ENCODE data around the gene MBTPS1.

Gene MBTPS1

GRCh38 chr16:84095466-84095865, 21.3 kb downstream of the MBTPS1 start:
- DNase-seq: no peak

DNA sequence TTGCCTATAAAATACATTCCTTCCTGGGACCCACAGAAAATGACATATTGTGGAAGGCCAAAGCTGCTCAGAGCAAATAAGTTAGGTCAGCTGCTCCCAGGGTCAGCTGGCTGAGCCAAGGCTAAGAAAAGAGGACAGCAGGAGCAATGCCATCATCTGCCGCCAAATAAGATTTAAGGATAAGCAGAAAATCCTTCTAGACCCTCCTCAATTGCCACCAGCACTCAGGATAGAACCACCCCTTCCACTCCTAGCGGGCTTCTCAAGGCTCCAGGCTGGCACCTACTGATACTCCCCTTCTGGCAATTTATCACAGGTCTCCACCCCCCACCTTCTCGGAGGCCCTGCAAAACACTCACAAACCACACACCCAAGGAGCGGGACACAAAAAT, 22.9 kb downstream of the MBTPS1 start:
- no peak for DNase-seq

GRCh38 chr16:84093120-84093878, 23.4 kb downstream of the MBTPS1 start:
- DNase-seq: no peak

DNA sequence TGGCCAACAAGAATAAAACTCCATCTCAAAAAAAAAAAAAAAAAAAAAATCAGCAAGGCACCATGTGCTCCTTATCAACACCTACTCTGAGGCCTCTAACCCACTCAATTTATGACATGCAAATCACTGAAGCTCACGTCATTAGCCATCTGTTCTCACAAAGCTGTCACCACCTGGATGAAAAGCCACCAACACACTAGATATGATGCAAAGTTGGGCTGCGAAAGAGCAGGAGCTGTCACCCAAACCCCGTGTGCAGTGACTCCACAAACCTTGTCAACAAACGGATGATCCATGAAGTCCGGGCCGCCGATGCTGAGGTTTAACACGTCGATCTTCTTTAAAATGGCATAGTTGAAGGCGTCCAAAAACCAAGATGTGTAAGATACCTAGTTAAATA, 25.3 kb downstream of the MBTPS1 start:
- no peak for DNase-seq

DNA sequence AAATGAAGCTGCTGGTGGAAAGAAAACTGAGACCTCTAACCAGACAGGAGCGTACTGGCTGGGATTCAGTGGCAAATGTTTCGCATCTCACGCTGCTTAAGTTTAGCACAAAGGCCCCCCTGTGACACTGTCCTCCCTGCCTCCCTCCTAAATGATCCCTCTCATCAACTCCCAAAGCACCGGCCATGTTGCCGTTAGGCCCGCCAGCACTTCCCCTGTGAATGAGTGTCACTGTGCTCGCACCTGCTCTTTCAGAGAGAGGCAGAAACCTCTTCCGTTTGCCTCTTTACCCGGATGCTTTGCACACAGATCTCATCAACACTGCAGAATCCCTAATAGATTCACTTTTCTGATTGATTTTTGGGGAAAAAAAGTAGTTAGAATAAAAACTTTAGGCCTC, 26.5 kb downstream of the MBTPS1 start:
- no peak for DNase-seq

GRCh38 chr16:84088695-84089395, 27.9 kb downstream of the MBTPS1 start:
- DNase-seq: no peak

DNA sequence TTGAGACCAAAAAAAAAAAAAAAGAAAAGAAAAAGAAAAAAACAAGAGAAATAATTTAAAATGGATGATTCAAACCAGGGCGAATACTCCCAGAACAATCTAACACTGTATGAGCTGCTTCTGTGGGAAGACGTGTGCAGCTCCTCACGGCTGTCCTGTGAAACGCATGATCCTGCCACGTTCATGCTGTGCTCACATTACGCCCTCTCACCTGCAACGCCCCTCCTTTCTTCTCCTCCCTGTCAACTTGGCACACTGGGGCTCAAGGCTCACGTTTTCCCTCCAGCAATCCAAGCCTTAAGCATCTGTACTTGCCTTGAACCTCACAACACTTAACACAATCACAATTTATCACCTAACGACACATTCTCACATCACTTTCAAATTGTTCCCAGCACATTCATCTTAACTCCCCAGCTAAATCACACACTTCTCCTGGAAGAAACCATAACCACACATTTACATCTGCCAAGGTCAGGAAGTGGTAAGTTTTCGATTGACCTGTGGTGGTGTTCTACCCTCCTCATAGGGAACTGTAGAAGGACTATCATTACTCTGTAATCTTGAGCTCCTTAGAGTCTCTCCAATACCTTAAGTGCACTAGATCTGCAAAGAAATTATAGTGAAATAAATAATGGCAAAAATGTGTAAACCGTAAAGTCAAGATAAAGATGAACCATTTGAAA, 29.1 kb downstream of the MBTPS1 start:
- no peak for DNase-seq

DNA sequence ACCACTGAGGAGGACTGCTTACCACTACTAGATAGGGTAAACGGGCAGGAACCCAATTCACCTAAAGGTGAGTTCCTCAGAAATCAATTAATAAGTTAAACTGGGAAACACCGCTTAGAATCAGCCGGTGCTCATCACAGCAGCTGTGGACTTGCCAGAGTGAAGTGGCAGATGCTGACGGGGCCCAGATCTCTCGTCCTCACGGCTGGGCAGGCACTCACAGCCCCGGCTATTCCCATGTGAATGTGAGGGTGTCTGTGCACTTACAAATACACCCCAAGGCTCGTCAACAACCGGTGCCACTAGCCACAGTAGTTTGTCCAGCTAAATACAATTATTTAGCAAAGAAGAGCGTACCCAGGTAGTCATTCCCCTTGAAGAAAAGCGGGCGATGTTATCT, 29.7 kb downstream of the MBTPS1 start:
- no peak for DNase-seq

- no peak for DNase-seq
Observed at GRCh38 chr16:84086341-84086740, 30.4 kb downstream of the MBTPS1 start.

DNA sequence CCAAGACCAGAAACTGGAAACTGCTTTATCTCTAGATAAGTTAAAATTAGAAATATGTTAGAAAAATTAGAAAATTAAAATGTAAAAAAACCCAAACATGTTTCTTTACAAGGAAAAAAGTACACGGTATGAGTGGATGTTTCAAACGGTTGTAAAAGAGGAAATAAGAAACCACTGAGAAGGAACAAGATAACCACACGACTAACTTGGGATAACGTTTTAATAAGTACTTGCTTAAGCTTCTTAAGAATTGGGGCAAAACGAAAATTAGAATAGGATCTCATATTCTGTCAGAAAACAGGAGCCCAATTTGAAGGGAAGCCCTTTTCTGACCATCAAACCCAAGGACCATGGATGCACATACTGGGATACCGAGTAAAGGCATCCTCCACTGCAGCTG, 31.0 kb downstream of the MBTPS1 start:
- no peak for DNase-seq

- DNase-seq: no peak
Observed at GRCh38 chr16:84085271-84085667, 31.5 kb downstream of the MBTPS1 start.

GRCh38 chr16:84084570-84085270, 32.0 kb downstream of the MBTPS1 start:
- peak; percentile 0 for DNase-seq

DNA sequence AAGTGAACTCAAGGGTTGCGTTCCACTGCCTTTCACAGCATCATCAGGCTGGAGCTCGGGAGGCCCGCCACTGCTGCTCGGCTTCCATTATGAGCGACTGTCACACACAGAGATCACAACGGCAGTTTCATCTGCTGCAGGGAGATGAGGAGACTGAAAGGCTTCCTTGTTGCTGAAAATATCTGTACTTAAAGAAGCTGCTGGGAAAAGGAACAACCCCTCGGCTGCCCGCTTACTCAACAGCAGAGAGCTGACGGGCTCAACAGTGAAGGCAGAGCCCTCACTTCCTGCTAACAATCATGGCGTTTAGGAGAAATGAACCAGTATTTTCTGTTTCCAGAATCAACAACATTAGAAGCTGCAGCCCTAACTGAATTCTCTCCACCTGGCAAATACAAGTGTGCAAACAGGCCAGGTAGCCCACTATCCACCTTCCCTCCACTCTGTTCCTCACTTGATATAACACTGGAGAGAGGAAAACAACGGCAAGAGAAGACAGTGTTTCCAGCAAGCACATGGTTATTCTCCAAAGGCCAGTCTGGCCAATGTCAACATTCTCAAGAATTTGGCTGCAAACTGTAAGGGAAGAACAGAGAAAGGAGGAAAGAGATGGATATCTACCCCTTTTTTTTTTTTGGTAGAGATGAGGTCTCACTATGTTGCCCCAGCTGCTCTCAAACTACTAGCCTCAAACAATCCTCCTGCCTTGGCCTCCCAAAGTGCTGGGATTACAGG, 33.7 kb downstream of the MBTPS1 start:
- no peak for DNase-seq

- DNase-seq: no peak
Observed at GRCh38 chr16:84082110-84082509, 34.6 kb downstream of the MBTPS1 start.

DNA sequence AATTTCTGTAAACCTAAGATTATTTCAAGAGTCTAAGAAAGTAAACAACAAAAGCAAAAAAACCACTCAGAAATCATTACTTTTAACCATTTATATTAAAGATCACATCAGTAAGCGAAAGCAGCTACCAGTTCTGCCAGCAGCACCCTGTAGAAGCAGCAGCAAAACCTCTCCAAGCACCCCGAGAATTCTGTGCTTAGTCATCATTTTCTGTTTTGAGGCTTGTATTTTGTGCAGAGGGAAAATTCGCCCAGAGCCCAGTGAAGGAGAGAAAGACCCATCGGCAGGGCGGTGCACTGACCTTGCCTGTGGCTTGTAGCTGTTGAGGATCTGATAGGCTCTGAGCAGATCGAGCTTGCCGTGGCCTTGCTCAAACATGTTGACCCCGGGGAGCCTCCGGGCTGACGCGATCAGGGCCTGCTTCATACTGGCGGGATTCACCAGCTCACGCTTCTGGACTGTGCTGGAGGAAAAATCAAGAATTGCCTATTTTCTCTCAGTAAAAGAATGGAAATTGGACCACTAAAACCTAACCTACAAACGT, 35.2 kb downstream of the MBTPS1 start:
- DNase-seq: no peak

- DNase-seq: no peak
Observed at GRCh38 chr16:84080813-84081212, 35.9 kb downstream of the MBTPS1 start.

DNA sequence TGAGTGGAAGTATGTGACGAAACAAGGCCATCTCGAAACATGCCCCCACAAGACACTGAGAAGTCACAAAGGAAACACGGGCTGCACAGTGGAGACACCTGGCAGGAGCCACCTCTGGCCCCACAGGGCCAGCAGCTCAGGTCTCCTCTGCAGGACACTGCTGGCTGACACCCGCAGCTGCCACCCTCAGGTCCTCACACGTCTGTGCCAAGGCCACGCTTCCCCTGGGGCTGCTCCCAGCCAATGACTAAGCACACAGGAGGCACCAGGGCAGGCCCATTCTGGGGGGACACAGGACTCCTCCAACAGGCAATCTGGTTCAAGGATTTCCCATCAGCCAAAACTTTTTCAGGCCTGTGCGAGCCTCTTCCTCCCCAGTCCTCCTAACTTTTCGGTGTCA, 36.4 kb downstream of the MBTPS1 start:
- DNase-seq: no peak

- no peak for DNase-seq
Observed at GRCh38 chr16:84079664-84080063, 37.1 kb downstream of the MBTPS1 start.

DNA sequence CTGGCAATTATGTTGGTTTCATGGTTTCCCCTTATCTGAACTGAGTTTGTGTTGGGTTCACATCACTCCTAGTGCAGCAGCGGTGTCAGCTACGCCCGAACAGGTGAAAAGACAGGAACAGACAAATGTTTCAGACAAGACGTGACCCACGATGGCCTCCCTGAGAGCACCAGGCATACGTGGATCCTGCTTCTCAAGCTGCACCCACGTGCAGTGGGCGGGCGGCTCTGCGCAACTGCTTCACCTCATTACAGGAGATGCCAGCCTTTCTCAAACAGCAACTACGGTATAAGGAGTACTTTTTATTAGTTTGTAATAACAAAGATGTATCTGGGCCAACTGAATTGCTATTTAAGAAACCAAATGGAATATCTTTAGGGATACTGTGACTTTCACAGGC, 41.4 kb downstream of the MBTPS1 start:
- no peak for DNase-seq

GRCh38 chr16:84074721-84075120, 42.0 kb downstream of the MBTPS1 start:
- no peak for DNase-seq

GRCh38 chr16:84072014-84072413, 44.7 kb downstream of the MBTPS1 start:
- no peak for DNase-seq

DNA sequence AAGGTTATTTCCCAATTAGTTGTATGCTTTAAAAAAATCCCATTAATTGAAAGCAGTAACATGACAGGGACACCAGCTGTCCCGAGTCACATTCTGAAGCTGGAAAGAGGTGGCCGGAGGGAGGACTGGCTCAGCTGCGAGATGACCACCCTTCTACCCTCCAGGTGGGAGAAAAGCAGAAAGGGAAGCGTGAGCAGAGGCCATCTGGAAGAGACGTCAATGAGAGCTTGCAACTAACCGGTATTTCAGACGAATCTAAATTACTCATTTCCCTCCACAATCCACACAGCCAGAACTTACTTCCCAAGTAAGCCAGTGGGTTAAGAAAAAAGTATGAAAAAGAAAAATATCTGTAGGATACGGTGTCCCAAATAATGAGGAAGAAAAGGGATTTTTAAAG, 45.6 kb downstream of the MBTPS1 start:
- DNase-seq: no peak

Measured in NCI-H187 treated with DMSO at 0.1 percent for 48 hours (cell line).